Measurements from ENCODE around the gene SYNJ1.

DNA sequence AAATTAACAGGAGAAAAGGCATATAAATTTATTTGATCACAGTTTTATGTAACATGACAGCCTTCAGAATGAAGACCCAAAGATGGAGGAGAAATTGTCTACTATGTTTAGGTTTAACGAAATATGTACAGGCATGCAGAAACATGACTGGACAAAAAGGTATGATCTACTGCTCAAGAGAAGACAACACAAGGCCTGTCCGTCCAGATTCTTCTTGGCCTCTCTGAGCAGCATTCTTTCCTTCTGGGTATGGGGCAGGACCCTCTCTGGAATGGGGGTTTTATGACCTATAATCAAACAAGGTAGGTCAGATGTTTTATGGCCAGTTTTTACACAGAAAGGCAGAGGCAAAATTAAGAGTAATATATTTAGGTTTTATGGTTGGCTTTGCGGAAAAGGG, 13.5 kb upstream of the SYNJ1 start:
- TF ChIP-seq, protein P1, sequence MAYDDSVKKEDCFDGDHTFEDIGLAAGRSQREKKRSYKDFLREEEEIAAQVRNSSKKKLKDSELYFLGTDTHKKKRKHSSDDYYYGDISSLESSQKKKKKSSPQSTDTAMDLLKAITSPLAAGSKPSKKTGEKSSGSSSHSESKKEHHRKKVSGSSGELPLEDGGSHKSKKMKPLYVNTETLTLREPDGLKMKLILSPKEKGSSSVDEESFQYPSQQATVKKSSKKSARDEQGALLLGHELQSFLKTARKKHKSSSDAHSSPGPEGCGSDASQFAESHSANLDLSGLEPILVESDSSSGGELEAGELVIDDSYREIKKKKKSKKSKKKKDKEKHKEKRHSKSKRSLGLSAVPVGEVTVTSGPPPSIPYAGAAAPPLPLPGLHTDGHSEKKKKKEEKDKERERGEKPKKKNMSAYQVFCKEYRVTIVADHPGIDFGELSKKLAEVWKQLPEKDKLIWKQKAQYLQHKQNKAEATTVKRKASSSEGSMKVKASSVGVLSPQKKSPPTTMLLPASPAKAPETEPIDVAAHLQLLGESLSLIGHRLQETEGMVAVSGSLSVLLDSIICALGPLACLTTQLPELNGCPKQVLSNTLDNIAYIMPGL (CRISPR knock-in tag; IDR thresholded peaks at IDR 0.05) = no peak
- TF ChIP-seq, protein P2, sequence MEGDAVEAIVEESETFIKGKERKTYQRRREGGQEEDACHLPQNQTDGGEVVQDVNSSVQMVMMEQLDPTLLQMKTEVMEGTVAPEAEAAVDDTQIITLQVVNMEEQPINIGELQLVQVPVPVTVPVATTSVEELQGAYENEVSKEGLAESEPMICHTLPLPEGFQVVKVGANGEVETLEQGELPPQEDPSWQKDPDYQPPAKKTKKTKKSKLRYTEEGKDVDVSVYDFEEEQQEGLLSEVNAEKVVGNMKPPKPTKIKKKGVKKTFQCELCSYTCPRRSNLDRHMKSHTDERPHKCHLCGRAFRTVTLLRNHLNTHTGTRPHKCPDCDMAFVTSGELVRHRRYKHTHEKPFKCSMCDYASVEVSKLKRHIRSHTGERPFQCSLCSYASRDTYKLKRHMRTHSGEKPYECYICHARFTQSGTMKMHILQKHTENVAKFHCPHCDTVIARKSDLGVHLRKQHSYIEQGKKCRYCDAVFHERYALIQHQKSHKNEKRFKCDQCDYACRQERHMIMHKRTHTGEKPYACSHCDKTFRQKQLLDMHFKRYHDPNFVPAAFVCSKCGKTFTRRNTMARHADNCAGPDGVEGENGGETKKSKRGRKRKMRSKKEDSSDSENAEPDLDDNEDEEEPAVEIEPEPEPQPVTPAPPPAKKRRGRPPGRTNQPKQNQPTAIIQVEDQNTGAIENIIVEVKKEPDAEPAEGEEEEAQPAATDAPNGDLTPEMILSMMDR (IDR thresholded peaks at IDR 0.05) = no peak
- TF ChIP-seq GABPB1 (CRISPR knock-in tag; IDR thresholded peaks at IDR 0.05) (no peak), JUN (CRISPR knock-in tag; IDR thresholded peaks at IDR 0.05) (no peak), ZNF232 (CRISPR knock-in tag; IDR thresholded peaks at IDR 0.05) (no peak), ETV6 (CRISPR knock-in tag; IDR thresholded peaks at IDR 0.05) (no peak)
- TF ChIP-seq, protein P3, sequence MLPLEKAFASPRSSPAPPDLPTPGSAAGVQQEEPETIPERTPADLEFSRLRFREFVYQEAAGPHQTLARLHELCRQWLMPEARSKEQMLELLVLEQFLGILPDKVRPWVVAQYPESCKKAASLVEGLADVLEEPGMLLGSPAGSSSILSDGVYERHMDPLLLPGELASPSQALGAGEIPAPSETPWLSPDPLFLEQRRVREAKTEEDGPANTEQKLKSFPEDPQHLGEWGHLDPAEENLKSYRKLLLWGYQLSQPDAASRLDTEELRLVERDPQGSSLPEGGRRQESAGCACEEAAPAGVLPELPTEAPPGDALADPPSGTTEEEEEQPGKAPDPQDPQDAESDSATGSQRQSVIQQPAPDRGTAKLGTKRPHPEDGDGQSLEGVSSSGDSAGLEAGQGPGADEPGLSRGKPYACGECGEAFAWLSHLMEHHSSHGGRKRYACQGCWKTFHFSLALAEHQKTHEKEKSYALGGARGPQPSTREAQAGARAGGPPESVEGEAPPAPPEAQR (CRISPR knock-in tag; IDR thresholded peaks at IDR 0.05) = no peak
